ENCODE results near the gene MAP3K5. TPM values are rescaled to one million over a fixed set of nuclear protein-coding genes. Genes with fewer than 3 reads are reported as not detected.

The MAP3K5 gene
- total and polyA plus RNA-seq, 2 donors (not counting 1 experiment from before 2014, with no cell fraction given) = 10.9 to 62.6 TPM

DNA sequence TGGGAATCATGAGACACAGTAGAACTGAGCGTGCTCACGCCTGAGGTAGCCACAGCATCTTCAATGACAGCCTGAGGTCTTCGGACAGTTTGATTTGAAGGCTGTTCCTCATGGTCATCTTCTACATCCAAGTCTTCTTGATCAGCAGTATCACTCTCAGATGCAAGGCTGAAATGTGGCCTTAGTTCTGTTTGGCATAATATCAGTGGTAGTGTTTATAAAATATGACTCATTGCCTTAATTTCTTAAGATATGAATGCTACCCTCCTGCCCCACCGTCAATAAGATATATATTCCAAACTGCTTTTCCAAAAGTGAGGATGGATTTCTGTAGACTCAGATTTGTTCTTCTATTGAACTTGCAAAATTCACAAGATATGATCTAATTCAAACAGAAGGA, 224.6 kb downstream of the MAP3K5 start:
- DNase-seq (ENCODE audit: low read depth in 2 of 2) = peak in 1 of 2 donors; percentile 46
- Histone ChIP-seq H4K20me1 (ENCODE audit: control insufficient read depth, extremely low read depth, insufficient read depth, low read length) (no peaks in the 10 kb centered on the region), H3K4me2 (ENCODE audit: extremely low read depth, insufficient read depth, low read length) (no peak overlapping the region), H3K36me3 (ENCODE audit: control insufficient read depth, insufficient read depth, low read length) (no peaks in the 10 kb centered on the region), H3K79me2 (ENCODE audit: control insufficient read depth, insufficient read depth, low read length) (no peaks in the 10 kb centered on the region), H3K4me3 (replicated peaks in 1 of 4; ENCODE audit: control extremely low read depth in 1 of 4, insufficient read depth in 1 of 4, low read depth in 3 of 4, low read length in 4 of 4) (no peak overlapping the region), H2AFZ (ENCODE audit: low read length) (no peak overlapping the region), H3K9ac (ENCODE audit: insufficient read depth, low read length) (no peak overlapping the region), H3K9me3 (ENCODE audit: control insufficient read depth, insufficient read depth, low read depth, low read length) (no peaks in the 10 kb centered on the region), H3K27me3 (ENCODE audit: control insufficient read depth, insufficient read depth, low read length) (no peaks in the 10 kb centered on the region), H3K27ac (ENCODE audit: insufficient read depth, low read length) (no peak overlapping the region), H3K4me1 (ENCODE audit: control insufficient read depth, extremely low read depth, insufficient read depth, low read length) (peaks cover 4% of the 10 kb centered on the region)
- TF ChIP-seq, protein P1, sequence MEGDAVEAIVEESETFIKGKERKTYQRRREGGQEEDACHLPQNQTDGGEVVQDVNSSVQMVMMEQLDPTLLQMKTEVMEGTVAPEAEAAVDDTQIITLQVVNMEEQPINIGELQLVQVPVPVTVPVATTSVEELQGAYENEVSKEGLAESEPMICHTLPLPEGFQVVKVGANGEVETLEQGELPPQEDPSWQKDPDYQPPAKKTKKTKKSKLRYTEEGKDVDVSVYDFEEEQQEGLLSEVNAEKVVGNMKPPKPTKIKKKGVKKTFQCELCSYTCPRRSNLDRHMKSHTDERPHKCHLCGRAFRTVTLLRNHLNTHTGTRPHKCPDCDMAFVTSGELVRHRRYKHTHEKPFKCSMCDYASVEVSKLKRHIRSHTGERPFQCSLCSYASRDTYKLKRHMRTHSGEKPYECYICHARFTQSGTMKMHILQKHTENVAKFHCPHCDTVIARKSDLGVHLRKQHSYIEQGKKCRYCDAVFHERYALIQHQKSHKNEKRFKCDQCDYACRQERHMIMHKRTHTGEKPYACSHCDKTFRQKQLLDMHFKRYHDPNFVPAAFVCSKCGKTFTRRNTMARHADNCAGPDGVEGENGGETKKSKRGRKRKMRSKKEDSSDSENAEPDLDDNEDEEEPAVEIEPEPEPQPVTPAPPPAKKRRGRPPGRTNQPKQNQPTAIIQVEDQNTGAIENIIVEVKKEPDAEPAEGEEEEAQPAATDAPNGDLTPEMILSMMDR (conservative IDR thresholded peaks at IDR 0.05 in 1 of 2, IDR thresholded peaks at IDR 0.05 in 1 of 2; ENCODE audit: low read depth in 1 of 2, low read length in 2 of 2) = no peak
- no peak for TF ChIP-seq EZH2 (IDR thresholded peaks at IDR 0.05; ENCODE audit: low read length, missing control alignments)

DNA sequence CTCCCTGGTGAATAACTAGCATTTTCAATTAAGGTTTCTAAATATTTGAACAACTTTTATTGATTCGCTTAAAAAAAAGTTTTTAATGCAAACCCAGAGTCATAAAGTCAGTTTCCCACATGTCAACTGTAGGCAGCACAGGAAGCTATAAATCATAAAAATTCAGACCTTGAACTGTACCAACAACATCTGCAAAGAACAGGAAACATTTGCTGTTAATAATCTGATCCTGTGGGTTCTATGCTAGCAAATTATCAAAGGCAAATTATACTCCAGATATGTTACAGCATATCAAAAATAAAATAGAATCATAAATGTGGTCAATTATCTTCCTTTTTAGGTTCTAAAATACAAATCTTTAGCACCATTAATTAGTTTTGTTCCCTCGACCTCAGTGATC, 225.4 kb downstream of the MAP3K5 start:
- no peaks in the 10 kb centered on the region for H3K9me3 ChIP-seq (ENCODE audit: control insufficient read depth, insufficient read depth, low read depth, low read length)
- H3K27me3 ChIP-seq (ENCODE audit: control insufficient read depth, insufficient read depth, low read length) = no peaks in the 10 kb centered on the region
- no peaks in the 10 kb centered on the region for H3K79me2 ChIP-seq (ENCODE audit: control insufficient read depth, insufficient read depth, low read length)
- no peaks in the 10 kb centered on the region for H3K36me3 ChIP-seq (ENCODE audit: control insufficient read depth, insufficient read depth, low read length)
- no peak for DNase-seq (ENCODE audit: low read depth in 2 of 2)
- TF ChIP-seq, protein P1 (conservative IDR thresholded peaks at IDR 0.05 in 1 of 2, IDR thresholded peaks at IDR 0.05 in 1 of 2; ENCODE audit: low read depth in 1 of 2, low read length in 2 of 2) = no peak
- H3K4me3 ChIP-seq (replicated peaks in 1 of 4; ENCODE audit: control extremely low read depth in 1 of 4, insufficient read depth in 1 of 4, low read depth in 3 of 4, low read length in 4 of 4) = no peak overlapping the region
- H3K9ac ChIP-seq (ENCODE audit: insufficient read depth, low read length) = no peak overlapping the region
- no peak overlapping the region for H3K4me2 ChIP-seq (ENCODE audit: extremely low read depth, insufficient read depth, low read length)
- peaks cover 4% of the 10 kb centered on the region for H3K4me1 ChIP-seq (ENCODE audit: control insufficient read depth, extremely low read depth, insufficient read depth, low read length)
- no peaks in the 10 kb centered on the region for H4K20me1 ChIP-seq (ENCODE audit: control insufficient read depth, extremely low read depth, insufficient read depth, low read length)
- H3K27ac ChIP-seq (ENCODE audit: insufficient read depth, low read length) = no peak overlapping the region
- H2AFZ ChIP-seq (ENCODE audit: low read length) = no peak overlapping the region

DNA sequence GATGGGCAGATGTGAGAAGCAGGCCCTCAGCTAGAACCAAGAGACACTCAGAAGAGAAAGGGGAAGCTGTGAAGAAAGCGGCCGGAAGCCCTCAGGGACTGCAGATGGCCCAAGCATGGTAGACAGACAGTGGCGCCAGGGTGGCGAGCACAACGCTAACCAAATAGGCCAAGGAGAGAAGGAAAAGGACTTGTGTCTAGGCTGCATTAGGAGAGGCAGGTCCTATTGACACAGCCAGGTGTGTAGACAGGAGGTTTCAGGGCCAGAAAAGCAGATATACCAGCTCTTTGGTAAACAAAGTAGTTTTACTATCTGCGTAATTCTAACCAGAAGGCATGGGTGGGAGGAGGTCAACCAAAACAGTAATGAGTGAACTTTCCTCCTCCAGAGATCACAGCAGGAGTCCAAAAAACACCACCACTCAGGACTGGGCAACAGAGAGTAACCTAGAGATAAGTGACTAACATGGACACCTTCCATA, 226.2 kb downstream of the MAP3K5 start:
- H3K4me3 ChIP-seq (replicated peaks in 1 of 4; ENCODE audit: control extremely low read depth in 1 of 4, insufficient read depth in 1 of 4, low read depth in 3 of 4, low read length in 4 of 4) = no peak overlapping the region
- peaks cover 4% of the 10 kb centered on the region for H3K4me1 ChIP-seq (ENCODE audit: control insufficient read depth, extremely low read depth, insufficient read depth, low read length)
- H3K9me3 ChIP-seq (ENCODE audit: control insufficient read depth, insufficient read depth, low read depth, low read length) = no peaks in the 10 kb centered on the region
- H3K27me3 ChIP-seq (ENCODE audit: control insufficient read depth, insufficient read depth, low read length) = no peaks in the 10 kb centered on the region
- no peak overlapping the region for H3K9ac ChIP-seq (ENCODE audit: insufficient read depth, low read length)
- no peaks in the 10 kb centered on the region for H4K20me1 ChIP-seq (ENCODE audit: control insufficient read depth, extremely low read depth, insufficient read depth, low read length)
- H3K36me3 ChIP-seq (ENCODE audit: control insufficient read depth, insufficient read depth, low read length) = no peaks in the 10 kb centered on the region
- H3K4me2 ChIP-seq (ENCODE audit: extremely low read depth, insufficient read depth, low read length) = no peak overlapping the region
- no peak overlapping the region for H2AFZ ChIP-seq (ENCODE audit: low read length)
- no peak for DNase-seq (ENCODE audit: low read depth in 2 of 2)
- H3K27ac ChIP-seq (ENCODE audit: insufficient read depth, low read length) = no peak overlapping the region
- no peak for TF ChIP-seq EZH2 (IDR thresholded peaks at IDR 0.05; ENCODE audit: low read length, missing control alignments)
- TF ChIP-seq, protein P1 (conservative IDR thresholded peaks at IDR 0.05 in 1 of 2, IDR thresholded peaks at IDR 0.05 in 1 of 2; ENCODE audit: low read depth in 1 of 2, low read length in 2 of 2) = no peak
- H3K79me2 ChIP-seq (ENCODE audit: control insufficient read depth, insufficient read depth, low read length) = no peaks in the 10 kb centered on the region
